ENCODE measurements around the gene EVI2B.
"Not testable (repeated sequence)": the region's sequence is repeated elsewhere in the genome, so short reads cannot be mapped to it uniquely, and the experiment has no call there.

Gene EVI2B

GRCh38 chr17:31269036-31269577 is 44.7 kb downstream of the EVI2B start:
- H3K4me3 ChIP-seq (ENCODE audit: low read length), result no peak overlapping the region
- no peaks in the 10 kb centered on the region for H3K4me1 ChIP-seq (ENCODE audit: low read length)
- no peaks in the 10 kb centered on the region for H3K27me3 ChIP-seq (replicated peaks; ENCODE audit: insufficient read depth, low read length)
- no peaks in the 10 kb centered on the region for H3K9me2 ChIP-seq (replicated peaks; ENCODE audit: insufficient read depth, low read length)
- H3K27ac ChIP-seq (ENCODE audit: low read length), result no peak overlapping the region
- no peaks in the 10 kb centered on the region for H3K36me3 ChIP-seq (replicated peaks; ENCODE audit: insufficient read depth, low read length)
- no peak overlapping the region for H3K9ac ChIP-seq (ENCODE audit: low read length)
- no peak overlapping the region for H3K4me2 ChIP-seq (ENCODE audit: low read depth, low read length)
- H3F3A ChIP-seq (ENCODE audit: insufficient read depth, low read length), result no peaks in the 10 kb centered on the region
- no peaks in the 10 kb centered on the region for H3K9me3 ChIP-seq (replicated peaks; ENCODE audit: insufficient read depth, low read length)
- no peaks in the 10 kb centered on the region for H3K79me2 ChIP-seq (ENCODE audit: low read length)
- no peak for DNase-seq
- no peak overlapping the region for H2AFZ ChIP-seq (ENCODE audit: low read length)
- no peaks in the 10 kb centered on the region for H4K20me1 ChIP-seq (ENCODE audit: insufficient read depth, low read length)
- TF ChIP-seq EZH2 (optimal IDR thresholded peaks at IDR 0.05; ENCODE audit: low read depth, low read length) (no peak), CTCF (IDR thresholded peaks at IDR 0.05; ENCODE audit: low read length) (no peak)

- Histone ChIP-seq H3K9ac (ENCODE audit: low read length) (no peak overlapping the region), H3K27ac (ENCODE audit: low read length) (no peak overlapping the region), H3F3A (ENCODE audit: insufficient read depth, low read length) (no peaks in the 10 kb centered on the region), H3K4me2 (ENCODE audit: low read depth, low read length) (no peak overlapping the region), H3K4me1 (ENCODE audit: low read length) (no peaks in the 10 kb centered on the region), H3K4me3 (ENCODE audit: low read length) (no peak overlapping the region), H3K9me2 (replicated peaks; ENCODE audit: insufficient read depth, low read length) (no peaks in the 10 kb centered on the region), H3K79me2 (ENCODE audit: low read length) (no peaks in the 10 kb centered on the region), H2AFZ (ENCODE audit: low read length) (no peak overlapping the region), H3K36me3 (replicated peaks; ENCODE audit: insufficient read depth, low read length) (no peaks in the 10 kb centered on the region), H3K9me3 (replicated peaks; ENCODE audit: insufficient read depth, low read length) (no peaks in the 10 kb centered on the region), H4K20me1 (ENCODE audit: insufficient read depth, low read length) (no peaks in the 10 kb centered on the region), H3K27me3 (replicated peaks; ENCODE audit: insufficient read depth, low read length) (no peaks in the 10 kb centered on the region)
- DNase-seq, result no peak
- TF ChIP-seq EZH2 (optimal IDR thresholded peaks at IDR 0.05; ENCODE audit: low read depth, low read length), result no peak
- TF ChIP-seq CTCF (IDR thresholded peaks at IDR 0.05; ENCODE audit: low read length), result peak; percentile 31
- TF ChIP-seq EZH2phosphoT487 (IDR thresholded peaks at IDR 0.05; ENCODE audit: low read length), result no peak
These were observed 47.8 kb downstream of the EVI2B start for GRCh38 chr17:31266042-31266441.

- not testable (repeated sequence) for H3K9ac ChIP-seq (ENCODE audit: low read length); H3K4me1 ChIP-seq (ENCODE audit: low read length); H3K36me3 ChIP-seq (replicated peaks; ENCODE audit: insufficient read depth, low read length); H3K4me3 ChIP-seq (ENCODE audit: low read length); H3F3A ChIP-seq (ENCODE audit: insufficient read depth, low read length); H3K9me3 ChIP-seq (replicated peaks; ENCODE audit: insufficient read depth, low read length); H2AFZ ChIP-seq (ENCODE audit: low read length); H3K27ac ChIP-seq (ENCODE audit: low read length); H3K79me2 ChIP-seq (ENCODE audit: low read length); H3K9me2 ChIP-seq (replicated peaks; ENCODE audit: insufficient read depth, low read length); DNase-seq; H4K20me1 ChIP-seq (ENCODE audit: insufficient read depth, low read length); H3K27me3 ChIP-seq (replicated peaks; ENCODE audit: insufficient read depth, low read length); H3K4me2 ChIP-seq (ENCODE audit: low read depth, low read length)
These were observed 50.9 kb downstream of the EVI2B start for GRCh38 chr17:31262923-31263322.

- no peaks in the 10 kb centered on the region for H3K4me1 ChIP-seq (ENCODE audit: low read length)
- no peak overlapping the region for H3K9ac ChIP-seq (ENCODE audit: low read length)
- H3K9me3 ChIP-seq (replicated peaks; ENCODE audit: insufficient read depth, low read length), result no peaks in the 10 kb centered on the region
- H3F3A ChIP-seq (ENCODE audit: insufficient read depth, low read length), result no peaks in the 10 kb centered on the region
- H3K79me2 ChIP-seq (ENCODE audit: low read length), result no peaks in the 10 kb centered on the region
- no peak overlapping the region for H3K27ac ChIP-seq (ENCODE audit: low read length)
- no peaks in the 10 kb centered on the region for H3K36me3 ChIP-seq (replicated peaks; ENCODE audit: insufficient read depth, low read length)
- no peak overlapping the region for H3K4me3 ChIP-seq (ENCODE audit: low read length)
- DNase-seq, result no peak
- TF ChIP-seq EZH2phosphoT487 (IDR thresholded peaks at IDR 0.05; ENCODE audit: low read length) (no peak), CTCF (IDR thresholded peaks at IDR 0.05; ENCODE audit: low read length) (no peak), EZH2 (optimal IDR thresholded peaks at IDR 0.05; ENCODE audit: low read depth, low read length) (no peak)
- H3K27me3 ChIP-seq (replicated peaks; ENCODE audit: insufficient read depth, low read length), result no peaks in the 10 kb centered on the region
- H4K20me1 ChIP-seq (ENCODE audit: insufficient read depth, low read length), result no peaks in the 10 kb centered on the region
- H3K9me2 ChIP-seq (replicated peaks; ENCODE audit: insufficient read depth, low read length), result no peaks in the 10 kb centered on the region
- H2AFZ ChIP-seq (ENCODE audit: low read length), result no peak overlapping the region
- no peak overlapping the region for H3K4me2 ChIP-seq (ENCODE audit: low read depth, low read length)
These were observed 52.3 kb downstream of the EVI2B start for GRCh38 chr17:31261601-31262000.

All from MM.1S (cell line).